ENCODE measurements around the gene BIN1.

BIN1 gene

DNA sequence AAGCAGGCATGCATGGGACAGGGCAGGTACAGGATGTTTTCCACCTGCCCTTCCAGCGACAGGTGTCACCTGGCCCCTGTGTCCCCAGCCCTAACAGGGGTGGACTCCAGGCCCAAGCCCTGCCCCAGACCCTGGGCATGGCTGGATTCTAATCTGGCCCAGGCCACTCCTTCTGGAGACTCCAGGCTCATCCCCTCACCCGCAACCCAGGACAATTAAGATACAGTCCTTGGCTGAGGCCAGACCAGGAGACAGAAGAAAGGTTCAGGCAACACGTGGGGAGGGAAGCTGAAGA lies 9.5 kb downstream of the BIN1 start:
- TF ChIP-seq, protein P1, sequence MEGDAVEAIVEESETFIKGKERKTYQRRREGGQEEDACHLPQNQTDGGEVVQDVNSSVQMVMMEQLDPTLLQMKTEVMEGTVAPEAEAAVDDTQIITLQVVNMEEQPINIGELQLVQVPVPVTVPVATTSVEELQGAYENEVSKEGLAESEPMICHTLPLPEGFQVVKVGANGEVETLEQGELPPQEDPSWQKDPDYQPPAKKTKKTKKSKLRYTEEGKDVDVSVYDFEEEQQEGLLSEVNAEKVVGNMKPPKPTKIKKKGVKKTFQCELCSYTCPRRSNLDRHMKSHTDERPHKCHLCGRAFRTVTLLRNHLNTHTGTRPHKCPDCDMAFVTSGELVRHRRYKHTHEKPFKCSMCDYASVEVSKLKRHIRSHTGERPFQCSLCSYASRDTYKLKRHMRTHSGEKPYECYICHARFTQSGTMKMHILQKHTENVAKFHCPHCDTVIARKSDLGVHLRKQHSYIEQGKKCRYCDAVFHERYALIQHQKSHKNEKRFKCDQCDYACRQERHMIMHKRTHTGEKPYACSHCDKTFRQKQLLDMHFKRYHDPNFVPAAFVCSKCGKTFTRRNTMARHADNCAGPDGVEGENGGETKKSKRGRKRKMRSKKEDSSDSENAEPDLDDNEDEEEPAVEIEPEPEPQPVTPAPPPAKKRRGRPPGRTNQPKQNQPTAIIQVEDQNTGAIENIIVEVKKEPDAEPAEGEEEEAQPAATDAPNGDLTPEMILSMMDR (conservative IDR thresholded peaks at IDR 0.05), result no peak
- no peak overlapping the region for H3K27ac ChIP-seq

- TF ChIP-seq, protein P1 (conservative IDR thresholded peaks at IDR 0.05), result no peak
- no peak overlapping the region for H3K27ac ChIP-seq
Measured at GRCh38 chr2:127096718-127097470, 10.1 kb downstream of the BIN1 start.

- H3K27ac ChIP-seq, result no peak overlapping the region
- TF ChIP-seq, protein P1 (conservative IDR thresholded peaks at IDR 0.05), result no peak
Measured at GRCh38 chr2:127096280-127096679, 10.7 kb downstream of the BIN1 start.

- H3K27ac ChIP-seq, result no peak overlapping the region
- TF ChIP-seq, protein P1 (conservative IDR thresholded peaks at IDR 0.05), result no peak
Measured at GRCh38 chr2:127095784-127096183, 11.2 kb downstream of the BIN1 start.

- no peak overlapping the region; the same call in 1 of the 2 replicates for H3K27ac ChIP-seq
- TF ChIP-seq, protein P1 (conservative IDR thresholded peaks at IDR 0.05), result no peak
Measured at GRCh38 chr2:127095367-127095641, 11.7 kb downstream of the BIN1 start.

GRCh38 chr2:127094509-127095366 lies 12.2 kb downstream of the BIN1 start:
- TF ChIP-seq, protein P1 (conservative IDR thresholded peaks at IDR 0.05), result no peak
- no peak overlapping the region; the same call in 1 of the 2 replicates for H3K27ac ChIP-seq

DNA sequence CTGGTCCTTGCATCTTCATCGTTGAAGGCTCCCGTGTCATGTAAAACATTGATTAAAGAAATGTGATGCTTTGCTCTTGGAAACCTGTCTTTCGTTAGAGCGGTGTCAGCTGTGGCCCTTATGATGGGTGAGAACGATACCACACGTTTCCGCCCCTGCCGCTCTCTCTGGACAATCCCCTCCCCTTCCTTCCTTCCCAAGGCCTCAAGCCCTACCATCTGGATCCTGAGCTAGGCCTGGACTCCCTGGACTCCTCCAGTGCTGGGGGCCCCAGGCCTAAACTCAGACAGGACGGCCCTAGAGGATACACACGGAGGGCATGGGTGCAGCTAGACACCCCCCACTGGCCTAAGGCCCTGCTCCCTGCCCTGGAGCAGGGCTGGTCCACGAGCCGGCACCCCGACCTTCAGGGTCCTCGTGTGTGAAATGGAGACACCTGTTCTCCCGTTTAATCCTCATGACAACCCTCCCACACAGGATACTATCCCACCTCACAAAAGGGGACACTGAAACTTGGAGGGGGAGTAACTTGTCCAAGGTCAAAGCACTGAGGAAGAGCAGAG lies 13.2 kb downstream of the BIN1 start:
- TF ChIP-seq, protein P1 (conservative IDR thresholded peaks at IDR 0.05), result no peak
- no peak overlapping the region for H3K27ac ChIP-seq

Measured in VCaP (cell line).